HEK293 (cell line): ENCODE data around the gene CSF2.

Source experiments
- CTCF ChIA-PET: fragments of 350-600 bp; formaldehyde crosslinking; extraction: SDS; loops from one replicate; lab custom pipeline; 2021; ENCODE audit warnings: antibody characterized with exemption; lab: Yijun Ruan, JAX
- POLR2A ChIA-PET: fragments of 300-600 bp; formaldehyde crosslinking; extraction: SDS; loops from one replicate; lab custom pipeline; 2020; ENCODE audit warnings: antibody characterized with exemption, inconsistent platforms; lab: Yijun Ruan, JAX
- H3K27ac ChIP-seq: fragments of 200-500 bp; sonication (Bioruptor generic); 2 replicates; pipeline ENCODE4 v1.5.1; 2014; ENCODE audit warnings: low read depth, low read length, control low read depth, inconsistent platforms; ENCODE audit errors: extremely low read depth
- H3K36me3 ChIP-seq, 2 experiments: fragments of 200-500 bp in 1 of 2; sonication (Bioruptor generic) in 1 of 2; 1 replicate in 1 of 2; 2 replicates in 1 of 2; pipeline ENCODE4 v1.5.1; 2014 to 2017; ENCODE audit warnings: inconsistent platforms in 2 of 2, low read length in 2 of 2; ENCODE audit not compliant: control insufficient read depth in 2 of 2, insufficient read depth in 1 of 2
- H3K4me1 ChIP-seq: fragments of 200-500 bp; sonication (Bioruptor generic); 2 replicates; pipeline ENCODE4 v1.5.1; 2014; ENCODE audit warnings: mild to moderate bottlenecking, low read length, inconsistent platforms; ENCODE audit not compliant: control insufficient read depth, insufficient read depth
- H3K4me3 ChIP-seq: 2 replicates; pipeline ENCODE4 v1.5.1; 2011; ENCODE audit warnings: low read depth, mild to moderate bottlenecking, control low read depth, low read length, moderate library complexity
- H3K9me3 ChIP-seq: fragments of 200-500 bp; sonication (Bioruptor generic); 2 replicates; pipeline ENCODE4 v1.5.1; 2014; ENCODE audit warnings: low read depth, low read length, inconsistent platforms; ENCODE audit not compliant: control insufficient read depth, insufficient read depth
- HOXA7 ChIP-seq: sonication (generic); formaldehyde crosslinking; IDR thresholded peaks from 2 replicates; pipeline ENCODE4 v1.8.1; 2022; ENCODE audit warnings: missing genetic modification reagents, borderline replicate concordance
- IKZF3 ChIP-seq: fragments of 450-650 bp; IDR thresholded peaks from 2 replicates; pipeline ENCODE4 v1.5.0; 2018; ENCODE audit warnings: missing biosample characterization, mild to moderate bottlenecking, missing genetic modification characterization, moderate library complexity
- SALL2 ChIP-seq: fragments of 450-650 bp; formaldehyde crosslinking; IDR thresholded peaks from 2 replicates; pipeline ENCODE4 v1.5.0; 2017; ENCODE audit warnings: missing biosample characterization, mild to moderate bottlenecking, missing genetic modification characterization, borderline replicate concordance
- SETDB1 ChIP-seq: IDR thresholded peaks from one replicate; pipeline ENCODE4 v1.6.1; 2017; ENCODE audit warnings: mild to moderate bottlenecking, low read length, moderate library complexity, mixed read lengths; ENCODE audit not compliant: insufficient read length
- ZBTB48 ChIP-seq: fragments of 450-650 bp; formaldehyde crosslinking; IDR thresholded peaks from 2 replicates; pipeline ENCODE4 v1.5.1; 2016; ENCODE audit warnings: missing biosample characterization, missing genetic modification characterization
- ZNF132 ChIP-seq: fragments of 450-650 bp; formaldehyde crosslinking; IDR thresholded peaks from 2 replicates; pipeline ENCODE4 v1.5.1; 2017; ENCODE audit warnings: missing biosample characterization, missing genetic modification characterization, borderline replicate concordance
- ZNF23 ChIP-seq: fragments of 450-650 bp; formaldehyde crosslinking; IDR thresholded peaks from 2 replicates; pipeline ENCODE4 v1.5.1; 2016; ENCODE audit warnings: missing biosample characterization, missing genetic modification characterization, borderline replicate concordance
- ZNF302 ChIP-seq: fragments of 450-650 bp; formaldehyde crosslinking; IDR thresholded peaks from 2 replicates; pipeline ENCODE4 v1.5.1; 2016; ENCODE audit warnings: missing biosample characterization, missing genetic modification characterization, low read depth
- ZNF37A ChIP-seq: fragments of 450-650 bp; IDR thresholded peaks from 2 replicates; pipeline ENCODE4 v1.5.1; 2018; ENCODE audit warnings: missing biosample characterization, missing genetic modification characterization
- ZNF416 ChIP-seq: fragments of 450-650 bp; formaldehyde crosslinking; IDR thresholded peaks from 2 replicates; pipeline ENCODE4 v1.5.1; 2016; ENCODE audit warnings: missing biosample characterization, missing genetic modification characterization
- ZNF473 ChIP-seq: fragments of 450-650 bp; formaldehyde crosslinking; IDR thresholded peaks from 2 replicates; pipeline ENCODE4 v1.5.1; 2017; ENCODE audit warnings: missing biosample characterization, missing genetic modification characterization
- ZNF521 ChIP-seq: fragments of 450-650 bp; formaldehyde crosslinking; IDR thresholded peaks from 2 replicates; pipeline ENCODE4 v1.5.1; 2017; ENCODE audit warnings: missing biosample characterization, mild to moderate bottlenecking, missing genetic modification characterization
- ZNF621 ChIP-seq: fragments of 450-650 bp; formaldehyde crosslinking; IDR thresholded peaks from 2 replicates; pipeline ENCODE4 v1.5.1; 2017; ENCODE audit warnings: missing biosample characterization, missing genetic modification characterization
- ZSCAN16 ChIP-seq: fragments of 450-650 bp; formaldehyde crosslinking; IDR thresholded peaks from 2 replicates; pipeline ENCODE4 v1.5.1; 2016; ENCODE audit warnings: missing biosample characterization, missing genetic modification characterization
- TF ChIP-seq, protein P1 (sequence below): fragments of 450-650 bp; formaldehyde crosslinking; conservative IDR thresholded peaks from 2 replicates; pipeline ENCODE4 v1.5.1; 2016; ENCODE audit warnings: low read depth, missing biosample characterization, missing genetic modification characterization
- TF ChIP-seq, protein P2 (sequence below): fragments of 450-650 bp; formaldehyde crosslinking; IDR thresholded peaks from 2 replicates; pipeline ENCODE4 v1.5.1; 2016; ENCODE audit warnings: missing biosample characterization, missing genetic modification characterization, low read depth
- TF ChIP-seq, protein P3 (sequence below): fragments of 450-650 bp; formaldehyde crosslinking; IDR thresholded peaks from 2 replicates; pipeline ENCODE4 v1.5.1; 2016; ENCODE audit warnings: missing biosample characterization, missing genetic modification characterization

CSF2 gene

DNA sequence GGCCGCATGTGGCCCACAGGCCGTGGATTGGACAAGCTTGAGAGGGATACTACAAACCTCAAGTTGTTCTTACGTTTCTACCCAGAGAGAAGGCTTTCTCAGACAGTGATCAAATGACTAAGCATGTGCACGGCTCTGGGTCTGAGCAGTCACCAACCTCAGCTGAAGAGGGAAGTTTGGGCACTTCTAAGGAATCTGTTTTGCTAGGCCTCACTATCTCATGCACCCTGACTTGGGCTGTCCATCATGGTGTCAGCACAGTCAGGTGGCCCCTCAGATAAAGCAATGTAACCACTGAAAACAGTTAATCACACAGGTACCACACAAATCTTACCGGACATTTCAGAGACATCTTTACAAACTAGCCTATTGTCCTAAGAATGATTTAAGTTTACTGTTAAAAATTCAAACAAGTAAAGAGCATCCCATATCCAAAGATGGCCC is 24.6 kb downstream of the CSF2 start:
- Histone ChIP-seq H3K4me1 (no peaks in the 10 kb centered on the region), H3K4me3 (no peak overlapping the region), H3K9me3 (no peaks in the 10 kb centered on the region), H3K27ac (no peak overlapping the region), H3K36me3 (no peaks in the 10 kb centered on the region)
- no peak for TF ChIP-seq SETDB1
- no peak for TF ChIP-seq ZNF416 (tag by site-specific recombination)
- TF ChIP-seq ZNF23 (tag by site-specific recombination), result no peak
- TF ChIP-seq, protein P1, sequence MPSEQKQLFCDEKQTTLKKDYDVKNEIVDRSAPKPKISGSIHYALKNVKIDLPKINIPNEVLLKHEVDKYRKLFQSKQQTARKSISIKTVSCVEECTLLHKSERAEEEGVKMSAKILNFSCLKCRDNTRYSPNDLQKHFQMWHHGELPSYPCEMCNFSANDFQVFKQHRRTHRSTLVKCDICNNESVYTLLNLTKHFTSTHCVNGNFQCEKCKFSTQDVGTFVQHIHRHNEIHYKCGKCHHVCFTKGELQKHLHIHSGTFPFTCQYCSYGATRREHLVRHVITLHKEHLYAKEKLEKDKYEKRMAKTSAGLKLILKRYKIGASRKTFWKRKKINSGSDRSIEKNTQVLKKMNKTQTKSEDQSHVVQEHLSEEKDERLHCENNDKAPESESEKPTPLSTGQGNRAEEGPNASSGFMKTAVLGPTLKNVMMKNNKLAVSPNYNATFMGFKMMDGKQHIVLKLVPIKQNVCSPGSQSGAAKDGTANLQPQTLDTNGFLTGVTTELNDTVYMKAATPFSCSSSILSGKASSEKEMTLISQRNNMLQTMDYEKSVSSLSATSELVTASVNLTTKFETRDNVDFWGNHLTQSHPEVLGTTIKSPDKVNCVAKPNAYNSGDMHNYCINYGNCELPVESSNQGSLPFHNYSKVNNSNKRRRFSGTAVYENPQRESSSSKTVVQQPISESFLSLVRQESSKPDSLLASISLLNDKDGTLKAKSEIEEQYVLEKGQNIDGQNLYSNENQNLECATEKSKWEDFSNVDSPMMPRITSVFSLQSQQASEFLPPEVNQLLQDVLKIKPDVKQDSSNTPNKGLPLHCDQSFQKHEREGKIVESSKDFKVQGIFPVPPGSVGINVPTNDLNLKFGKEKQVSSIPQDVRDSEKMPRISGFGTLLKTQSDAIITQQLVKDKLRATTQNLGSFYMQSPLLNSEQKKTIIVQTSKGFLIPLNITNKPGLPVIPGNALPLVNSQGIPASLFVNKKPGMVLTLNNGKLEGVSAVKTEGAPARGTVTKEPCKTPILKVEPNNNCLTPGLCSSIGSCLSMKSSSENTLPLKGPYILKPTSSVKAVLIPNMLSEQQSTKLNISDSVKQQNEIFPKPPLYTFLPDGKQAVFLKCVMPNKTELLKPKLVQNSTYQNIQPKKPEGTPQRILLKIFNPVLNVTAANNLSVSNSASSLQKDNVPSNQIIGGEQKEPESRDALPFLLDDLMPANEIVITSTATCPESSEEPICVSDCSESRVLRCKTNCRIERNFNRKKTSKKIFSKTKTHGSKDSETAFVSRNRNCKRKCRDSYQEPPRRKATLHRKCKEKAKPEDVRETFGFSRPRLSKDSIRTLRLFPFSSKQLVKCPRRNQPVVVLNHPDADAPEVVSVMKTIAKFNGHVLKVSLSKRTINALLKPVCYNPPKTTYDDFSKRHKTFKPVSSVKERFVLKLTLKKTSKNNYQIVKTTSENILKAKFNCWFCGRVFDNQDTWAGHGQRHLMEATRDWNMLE (tag by site-specific recombination), result no peak
- no peak for TF ChIP-seq HOXA7 (CRISPR knock-in tag)
- ChIA-PET POLR2A (no interaction called here), CTCF (interaction anchor here (1.4 kb wide), 1 partner anchor 33 kb away, joined by 4 read pairs; no protein-coding TSS in a partner anchor)

DNA sequence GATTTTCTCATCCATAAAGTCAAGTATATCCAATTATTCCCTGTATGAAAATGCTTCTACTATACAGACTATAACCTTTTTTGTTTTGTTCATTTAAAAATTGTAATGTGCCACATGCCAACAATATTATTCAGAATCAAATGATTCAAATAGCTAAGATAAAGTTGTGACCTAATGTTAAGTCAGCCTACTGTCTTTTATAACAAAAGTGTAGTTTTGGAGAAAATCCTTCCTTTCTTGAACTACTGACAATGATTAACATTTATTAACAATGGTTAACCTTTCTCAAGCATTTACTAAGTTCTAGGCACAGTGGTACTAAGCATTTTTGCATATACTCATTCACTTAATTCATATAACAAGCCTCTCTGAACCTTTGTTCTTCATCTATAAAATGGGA is 25.0 kb downstream of the CSF2 start:
- peaks cover 3% of the 10 kb centered on the region; the same call in 1 of the 2 replicates for H3K4me1 ChIP-seq
- ChIA-PET POLR2A (no interaction called here), CTCF (interaction anchor here (0.6 to 1.4 kb wide), 2 partner anchors 33 to 463 kb away, joined by 4 read pairs; no protein-coding TSS in a partner anchor)
- H3K9me3 ChIP-seq, result no peaks in the 10 kb centered on the region
- no peak overlapping the region for H3K27ac ChIP-seq
- H3K4me3 ChIP-seq, result no peak overlapping the region
- no peaks in the 10 kb centered on the region for H3K36me3 ChIP-seq
- TF ChIP-seq ZNF521 (tag by site-specific recombination) (no peak), ZNF416 (tag by site-specific recombination) (no peak), ZNF302 (tag by site-specific recombination) (no peak)

DNA sequence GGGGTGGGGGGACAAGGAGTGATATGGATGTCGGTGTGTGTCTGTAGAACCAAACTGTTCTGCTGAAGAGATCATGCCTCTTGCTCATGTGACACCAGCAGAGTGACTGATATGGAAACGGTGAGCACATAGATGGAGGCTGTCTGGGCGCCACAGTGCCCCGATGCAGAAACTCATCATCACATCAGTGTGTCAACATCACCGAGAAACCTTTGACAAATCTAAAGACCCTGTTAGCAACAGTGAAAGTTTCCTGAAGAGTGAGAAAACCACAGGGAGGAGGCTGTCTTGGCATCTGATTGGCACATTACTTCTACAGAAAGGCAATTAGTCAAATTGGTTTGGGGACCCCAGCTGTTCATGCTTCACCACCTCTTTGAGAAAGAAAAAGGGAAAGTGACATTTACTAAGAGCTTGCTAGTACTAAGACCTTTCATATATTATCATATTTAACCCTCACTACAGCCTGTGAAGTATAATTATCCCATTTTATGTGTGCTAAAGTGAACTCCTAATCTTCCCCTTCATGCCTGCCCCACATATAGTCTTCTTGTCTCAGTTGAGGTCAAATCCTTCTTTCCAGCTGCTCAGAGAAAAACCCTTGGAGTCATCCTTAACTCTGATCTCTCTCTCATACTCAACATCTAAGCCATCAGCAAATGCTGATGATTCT is 25.6 kb downstream of the CSF2 start:
- POLR2A ChIA-PET, result no interaction called here
- H3K9me3 ChIP-seq, result no peaks in the 10 kb centered on the region
- H3K27ac ChIP-seq, result no peak overlapping the region
- TF ChIP-seq ZNF473 (tag by site-specific recombination), result no peak
- no peak for TF ChIP-seq SALL2
- no peak for TF ChIP-seq ZNF302 (tag by site-specific recombination)
- CTCF ChIA-PET, result interaction anchor here (0.6 kb wide), 1 partner anchor 464 kb away, joined by 4 read pairs; no protein-coding TSS in a partner anchor
- H3K4me3 ChIP-seq, result no peak overlapping the region
- H3K4me1 ChIP-seq, result peaks cover 3% of the 10 kb centered on the region; the same call in 1 of the 2 replicates
- no peaks in the 10 kb centered on the region for H3K36me3 ChIP-seq

DNA sequence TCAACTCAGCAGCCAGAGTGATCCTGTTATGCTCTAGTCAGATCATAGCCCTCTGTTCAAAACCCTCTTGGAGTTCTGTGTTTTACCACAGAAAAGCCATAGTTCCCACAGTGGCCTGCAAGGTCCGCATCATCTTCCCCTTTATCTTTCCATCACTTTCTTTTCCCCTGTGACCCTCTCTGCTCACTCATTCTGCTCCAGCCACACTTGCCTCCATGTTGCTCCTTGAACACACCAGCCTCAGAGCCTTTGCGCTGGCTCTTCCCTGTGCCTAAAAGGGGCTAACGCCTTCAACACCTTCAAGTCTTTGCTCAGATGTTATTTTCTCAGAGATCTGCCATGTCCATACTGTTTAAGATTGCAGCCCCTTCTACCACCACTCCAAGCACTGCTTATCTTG is 26.3 kb downstream of the CSF2 start:
- no peaks in the 10 kb centered on the region for H3K36me3 ChIP-seq
- H3K4me1 ChIP-seq, result peaks cover 3% of the 10 kb centered on the region; the same call in 1 of the 2 replicates
- ChIA-PET POLR2A (no interaction called here), CTCF (interaction anchor here (0.7 kb wide), 1 partner anchor 35 kb away, joined by 5 read pairs; no protein-coding TSS in a partner anchor)
- H3K9me3 ChIP-seq, result no peaks in the 10 kb centered on the region
- H3K27ac ChIP-seq, result no peak overlapping the region
- no peak overlapping the region for H3K4me3 ChIP-seq
- TF ChIP-seq ZNF621, result no peak
- TF ChIP-seq ZNF132, result no peak
- no peak for TF ChIP-seq IKZF3 (tag by site-specific recombination)
- TF ChIP-seq, protein P2, sequence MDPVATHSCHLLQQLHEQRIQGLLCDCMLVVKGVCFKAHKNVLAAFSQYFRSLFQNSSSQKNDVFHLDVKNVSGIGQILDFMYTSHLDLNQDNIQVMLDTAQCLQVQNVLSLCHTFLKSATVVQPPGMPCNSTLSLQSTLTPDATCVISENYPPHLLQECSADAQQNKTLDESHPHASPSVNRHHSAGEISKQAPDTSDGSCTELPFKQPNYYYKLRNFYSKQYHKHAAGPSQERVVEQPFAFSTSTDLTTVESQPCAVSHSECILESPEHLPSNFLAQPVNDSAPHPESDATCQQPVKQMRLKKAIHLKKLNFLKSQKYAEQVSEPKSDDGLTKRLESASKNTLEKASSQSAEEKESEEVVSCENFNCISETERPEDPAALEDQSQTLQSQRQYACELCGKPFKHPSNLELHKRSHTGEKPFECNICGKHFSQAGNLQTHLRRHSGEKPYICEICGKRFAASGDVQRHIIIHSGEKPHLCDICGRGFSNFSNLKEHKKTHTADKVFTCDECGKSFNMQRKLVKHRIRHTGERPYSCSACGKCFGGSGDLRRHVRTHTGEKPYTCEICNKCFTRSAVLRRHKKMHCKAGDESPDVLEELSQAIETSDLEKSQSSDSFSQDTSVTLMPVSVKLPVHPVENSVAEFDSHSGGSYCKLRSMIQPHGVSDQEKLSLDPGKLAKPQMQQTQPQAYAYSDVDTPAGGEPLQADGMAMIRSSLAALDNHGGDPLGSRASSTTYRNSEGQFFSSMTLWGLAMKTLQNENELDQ, result no peak
- no peak for TF ChIP-seq ZNF37A
- TF ChIP-seq ZBTB48 (tag by site-specific recombination), result no peak
- TF ChIP-seq ZSCAN16 (tag by site-specific recombination), result no peak
- TF ChIP-seq, protein P3, sequence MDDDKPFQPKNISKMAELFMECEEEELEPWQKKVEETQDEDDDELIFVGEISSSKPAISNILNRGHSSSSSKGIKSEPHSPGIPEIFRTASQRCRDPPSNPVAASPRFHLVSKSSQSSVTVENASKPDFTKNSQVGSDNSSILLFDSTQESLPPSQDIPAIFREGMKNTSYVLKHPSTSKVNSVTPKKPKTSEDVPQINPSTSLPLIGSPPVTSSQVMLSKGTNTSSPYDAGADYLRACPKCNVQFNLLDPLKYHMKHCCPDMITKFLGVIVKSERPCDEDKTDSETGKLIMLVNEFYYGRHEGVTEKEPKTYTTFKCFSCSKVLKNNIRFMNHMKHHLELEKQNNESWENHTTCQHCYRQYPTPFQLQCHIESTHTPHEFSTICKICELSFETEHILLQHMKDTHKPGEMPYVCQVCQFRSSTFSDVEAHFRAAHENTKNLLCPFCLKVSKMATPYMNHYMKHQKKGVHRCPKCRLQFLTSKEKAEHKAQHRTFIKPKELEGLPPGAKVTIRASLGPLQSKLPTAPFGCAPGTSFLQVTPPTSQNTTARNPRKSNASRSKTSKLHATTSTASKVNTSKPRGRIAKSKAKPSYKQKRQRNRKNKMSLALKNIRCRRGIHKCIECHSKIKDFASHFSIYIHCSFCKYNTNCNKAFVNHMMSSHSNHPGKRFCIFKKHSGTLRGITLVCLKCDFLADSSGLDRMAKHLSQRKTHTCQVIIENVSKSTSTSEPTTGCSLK, result no peak
